ENCODE data around the gene MGARP.
"Not testable (repeated sequence)": the region's sequence is repeated elsewhere in the genome, so short reads cannot be mapped to it uniquely, and the experiment has no call there.

MGARP gene

DNA sequence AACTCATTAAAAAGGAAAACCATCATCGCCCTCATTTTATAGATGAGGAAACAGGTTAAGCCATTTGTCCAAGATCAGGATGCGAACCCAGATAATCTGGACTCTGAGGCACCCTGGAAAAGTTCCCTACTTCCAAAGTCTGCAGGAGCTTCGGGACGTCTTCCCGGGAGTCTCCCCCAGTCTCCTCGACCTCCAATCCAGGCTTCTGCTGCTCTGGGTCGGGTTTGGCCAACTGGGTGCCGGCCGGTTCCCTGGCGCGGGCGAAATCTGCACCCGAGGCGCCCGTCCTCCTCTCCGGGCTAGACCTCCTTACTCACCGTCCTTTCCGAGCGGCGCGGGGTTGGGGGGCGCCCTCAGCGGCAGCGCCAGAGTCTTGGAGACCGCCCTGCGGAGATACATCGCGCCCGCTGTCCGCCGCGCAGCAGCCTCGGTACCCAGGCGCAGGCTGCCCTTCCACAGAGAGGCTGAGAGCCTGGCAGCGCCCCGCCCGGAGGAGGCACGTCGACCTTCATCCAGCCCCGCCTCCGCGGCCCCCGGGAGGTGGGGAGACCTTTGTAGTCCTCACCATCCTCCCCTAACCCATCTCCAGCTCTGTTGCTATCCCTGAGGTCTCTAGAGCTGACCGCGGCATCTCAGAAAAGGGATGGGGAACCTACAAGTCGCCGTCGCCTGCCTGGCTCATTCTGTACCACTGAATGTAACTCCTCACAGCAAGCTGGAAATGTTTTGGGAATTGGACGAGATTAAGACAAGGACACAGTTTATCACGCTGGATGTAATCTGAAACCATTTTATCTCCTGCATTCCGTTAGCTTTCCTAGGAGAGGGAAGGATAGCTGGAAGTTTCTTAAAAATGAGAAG is at the start of gene MGARP:
Gene MGARP (minus strand): TSS at position 466 of the 861 bp plus-strand sequence. CDS start 67 bp downstream, at position 399.
- DNase-seq (ENCODE audit: low spot score), result no peak

DNA sequence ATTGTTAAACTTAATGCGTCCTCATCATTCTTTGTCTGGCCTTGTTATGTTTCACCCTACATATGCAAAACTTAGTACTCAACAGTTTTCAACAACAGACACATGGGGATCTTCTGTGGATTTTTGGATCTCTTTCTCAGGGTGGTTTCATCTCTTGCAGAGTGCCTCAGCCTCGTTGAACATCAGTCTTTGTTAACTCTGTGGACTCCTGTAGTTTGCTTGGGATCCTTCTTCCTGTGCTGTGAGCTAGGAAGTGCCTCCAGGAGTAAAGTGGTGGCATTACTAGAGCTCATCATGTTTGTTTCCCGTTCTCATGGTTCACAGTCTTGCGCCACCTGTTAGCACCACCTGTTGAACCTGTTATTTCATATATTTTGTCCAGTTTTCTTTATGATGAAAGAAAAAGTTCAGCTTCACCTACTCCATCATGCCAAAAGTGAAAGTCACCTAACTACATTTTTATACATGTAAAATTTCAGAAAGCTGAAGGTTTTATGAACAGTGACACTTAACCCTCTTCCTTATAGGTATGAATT is 49.7 kb upstream of the MGARP start:
- DNase-seq (ENCODE audit: low spot score), result no peak

- DNase-seq (ENCODE audit: low spot score), result no peak
Measured at GRCh38 chr4:139324620-139325019, 44.6 kb upstream of the MGARP start.

DNA sequence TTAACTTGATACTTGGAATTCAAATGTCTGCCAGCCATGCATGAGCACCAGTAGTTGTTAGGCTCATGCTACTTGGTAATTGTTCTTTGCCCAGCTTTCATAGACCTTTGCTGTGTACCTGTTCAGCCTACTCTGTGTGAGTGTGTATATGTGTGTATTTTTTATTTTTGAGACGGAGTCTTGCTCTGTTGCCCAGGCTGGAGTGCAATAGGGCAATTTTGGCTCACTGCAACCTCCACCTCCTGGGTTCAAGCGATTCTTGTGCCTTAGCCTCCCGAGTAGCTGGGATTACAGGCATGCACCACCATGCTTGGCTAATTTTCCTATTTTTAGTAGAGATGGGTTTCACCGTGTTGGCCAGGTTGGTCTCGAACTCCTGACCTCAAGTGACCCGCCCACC is 42.5 kb upstream of the MGARP start:
- not testable (repeated sequence) for DNase-seq (ENCODE audit: low spot score)

DNA sequence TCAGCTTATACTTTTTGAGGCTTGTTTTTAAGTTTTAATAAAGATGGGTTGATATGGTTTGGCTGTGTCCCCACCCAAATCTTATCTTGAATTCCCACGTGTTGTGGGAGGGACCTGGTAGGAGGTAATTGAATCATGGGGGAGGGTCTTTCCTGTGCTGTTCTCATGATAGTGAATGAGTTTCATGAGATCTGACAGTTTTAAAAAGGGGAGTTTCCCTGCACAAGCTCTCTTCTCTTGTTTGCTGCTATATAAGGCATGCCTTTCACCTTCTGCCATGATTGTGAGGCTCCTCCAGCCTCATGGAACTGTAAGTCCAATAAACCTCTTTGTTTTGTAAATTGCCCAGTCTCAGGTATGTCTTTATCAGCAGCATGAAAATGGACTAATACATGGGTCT is 42.0 kb upstream of the MGARP start:
- DNase-seq (ENCODE audit: low spot score), result not testable (repeated sequence)

GRCh38 chr4:139319571-139319970 is 39.5 kb upstream of the MGARP start:
- no peak for DNase-seq (ENCODE audit: low spot score)

DNA sequence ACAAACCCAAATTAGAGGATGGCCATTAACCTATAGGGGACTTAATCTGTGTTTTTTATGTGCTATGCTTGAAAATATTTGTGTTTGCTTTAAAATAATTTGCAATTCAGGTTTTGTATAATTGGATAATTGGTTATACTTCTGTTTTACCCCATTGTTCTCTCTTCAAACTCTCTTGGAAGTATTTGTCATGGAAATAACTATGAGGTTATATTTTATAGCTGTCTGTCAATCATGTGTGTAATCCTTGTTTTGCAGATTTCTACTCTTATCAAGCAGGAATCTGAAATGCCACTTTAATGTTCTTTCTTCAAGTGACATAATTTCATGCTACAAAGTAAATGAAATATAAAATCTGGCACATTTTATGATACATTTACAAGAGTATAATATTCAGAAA is 37.6 kb upstream of the MGARP start:
- no peak for DNase-seq (ENCODE audit: low spot score)

DNA sequence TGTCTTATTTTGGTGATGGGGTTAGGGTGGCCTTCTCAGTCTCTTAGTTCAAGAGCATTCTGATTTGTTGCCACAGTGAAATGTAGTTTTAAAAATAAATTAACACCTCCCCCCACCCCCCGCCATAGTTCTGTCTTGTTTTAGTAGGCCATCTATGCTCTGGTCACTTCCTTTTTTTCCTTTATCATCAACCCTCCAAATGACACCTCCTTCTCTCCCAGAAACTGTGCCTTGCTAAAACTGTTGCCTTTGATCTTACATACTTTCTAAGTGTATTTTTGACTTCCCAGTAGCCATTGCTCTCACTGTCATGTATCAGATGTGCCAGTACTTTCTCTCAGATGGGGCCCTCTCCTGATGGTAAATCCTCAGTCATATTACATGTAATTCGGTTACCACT is 36.7 kb upstream of the MGARP start:
- DNase-seq (ENCODE audit: low spot score), result no peak

- peak; percentile 53 for DNase-seq (ENCODE audit: low spot score)
Measured at GRCh38 chr4:139315221-139315675, 35.2 kb upstream of the MGARP start.

DNA sequence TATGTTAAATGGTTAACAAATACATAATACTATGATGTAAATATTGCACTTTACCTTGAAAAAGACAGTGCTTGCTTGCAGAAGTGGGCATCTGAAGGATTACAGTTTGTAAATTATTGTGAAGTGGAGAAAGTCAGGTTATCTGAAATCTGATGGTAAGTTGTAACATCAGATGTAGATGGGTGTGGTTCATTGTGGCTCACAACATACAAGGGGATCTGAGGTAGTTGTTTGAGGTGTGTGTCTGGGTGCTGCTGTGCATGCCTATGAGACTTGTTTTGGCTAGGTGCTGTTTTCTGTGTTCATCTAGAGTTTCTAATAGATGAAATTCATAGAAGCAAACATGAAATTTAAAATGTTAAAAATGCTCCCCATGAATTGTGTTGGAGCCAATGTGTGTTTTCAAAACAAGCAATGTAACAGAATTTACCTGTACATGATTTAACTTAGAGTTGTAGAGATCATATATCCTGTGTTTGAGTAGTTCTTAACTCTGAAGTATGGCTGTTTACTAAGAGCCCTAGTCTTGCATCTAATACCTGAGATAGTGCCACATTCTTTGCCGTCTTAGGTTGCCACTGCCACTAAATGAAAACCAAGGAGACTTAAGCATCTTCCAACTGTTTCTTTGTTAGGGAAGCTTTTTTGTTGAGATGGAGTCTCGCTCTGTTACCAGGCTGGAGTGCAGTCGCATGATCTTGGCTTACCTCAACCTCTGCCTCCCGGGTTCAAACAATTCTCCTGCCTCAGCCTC is 34.2 kb upstream of the MGARP start:
- no peak for DNase-seq (ENCODE audit: low spot score)

- DNase-seq (ENCODE audit: low spot score), result not testable (repeated sequence)
Measured at GRCh38 chr4:139313414-139313813, 33.4 kb upstream of the MGARP start.

GRCh38 chr4:139312552-139313332 is 32.7 kb upstream of the MGARP start:
- no peak for DNase-seq (ENCODE audit: low spot score)

GRCh38 chr4:139311909-139312308 is 31.9 kb upstream of the MGARP start:
- no peak for DNase-seq (ENCODE audit: low spot score)

DNA sequence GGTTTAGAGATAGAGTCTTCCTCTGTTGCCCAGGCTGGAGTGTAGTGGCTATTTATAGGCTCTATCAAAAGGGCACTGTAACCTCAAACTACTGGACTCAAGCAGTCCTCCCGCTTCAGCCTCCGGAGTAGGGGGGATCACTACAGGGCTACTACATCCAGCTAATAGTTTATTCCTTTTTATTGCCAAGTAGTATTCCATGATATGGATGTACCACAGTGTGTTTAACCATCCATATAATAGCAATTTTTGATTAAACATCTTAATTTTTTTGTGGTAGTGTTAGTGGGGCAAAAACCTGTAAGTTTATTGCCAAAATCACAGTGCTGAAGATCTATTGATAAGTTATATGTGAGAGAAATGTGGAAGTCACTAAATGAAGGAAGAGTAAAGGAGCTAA is 24.9 kb upstream of the MGARP start:
- no peak for DNase-seq (ENCODE audit: low spot score)

- DNase-seq (ENCODE audit: low spot score), result peak; percentile 59
Measured at GRCh38 chr4:139301821-139302611, 22.0 kb upstream of the MGARP start, which contains the start of gene NDUFC1. Gene NDUFC1 (minus strand): TSS chr4:139302477. CDS start chr4:139295798, 6,679 bp downstream.

DNA sequence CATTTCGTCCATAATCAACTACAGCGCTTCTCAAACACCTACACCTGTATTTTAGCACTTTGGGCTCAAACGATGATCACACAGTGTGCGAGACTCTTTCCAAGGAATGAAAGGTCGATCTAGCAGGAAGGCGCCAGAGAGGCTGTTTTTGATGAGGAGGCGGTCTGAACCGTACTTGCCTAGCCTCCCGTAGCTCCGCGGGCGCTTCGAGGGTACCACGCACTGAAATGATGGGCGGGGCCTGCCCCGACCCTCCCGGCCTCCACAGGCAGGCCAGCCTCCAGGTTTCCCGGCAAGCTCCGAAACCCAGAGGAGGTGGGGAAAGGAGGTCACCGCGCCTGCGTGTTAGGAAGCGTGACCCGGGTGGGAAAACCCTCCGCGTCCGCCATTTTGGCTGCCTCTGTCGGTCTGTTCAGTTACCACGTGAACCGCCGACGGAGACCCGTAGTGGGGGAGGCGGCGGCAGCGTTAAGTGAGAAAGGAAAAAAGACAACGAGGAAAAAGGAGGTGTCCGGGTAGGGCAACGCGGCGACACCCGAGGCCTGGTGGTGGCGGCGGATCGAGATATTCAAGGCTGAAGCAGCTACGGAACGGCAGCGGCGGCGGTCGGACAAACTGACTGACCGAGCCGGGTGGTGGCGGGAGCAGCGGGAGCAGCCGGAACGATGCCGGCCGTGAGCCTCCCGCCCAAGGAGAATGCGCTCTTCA is 21.2 kb upstream of the MGARP start, which contains the start of gene NAA15:
Gene NAA15 (plus strand): TSS at position 393 of the 708 bp plus-strand sequence. CDS start 273 bp downstream, at position 666.
- DNase-seq (ENCODE audit: low spot score), result peak; percentile 98

GRCh38 chr4:139300431-139301112 is 20.5 kb upstream of the MGARP start:
- DNase-seq (ENCODE audit: low spot score), result peak; percentile 72

DNA sequence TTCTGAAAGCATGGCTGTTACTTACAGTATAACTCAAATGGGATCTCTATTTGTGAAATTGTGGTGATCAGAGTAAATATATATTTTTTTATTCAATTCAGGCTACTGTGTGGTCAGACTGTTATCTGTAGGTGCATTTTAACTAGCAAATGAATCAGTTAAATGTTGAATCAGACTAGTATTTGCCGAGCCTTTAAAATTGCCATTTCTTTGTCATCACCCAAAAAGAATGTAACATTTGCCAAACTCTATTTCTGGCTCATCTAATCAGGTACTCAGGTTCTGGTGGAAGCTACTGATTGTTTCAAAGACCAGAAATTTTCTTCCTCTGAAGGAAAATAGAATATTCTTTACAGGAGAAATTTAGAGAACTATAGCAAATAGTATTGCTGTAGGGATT is 19.5 kb upstream of the MGARP start:
- DNase-seq (ENCODE audit: low spot score), result no peak

DNA sequence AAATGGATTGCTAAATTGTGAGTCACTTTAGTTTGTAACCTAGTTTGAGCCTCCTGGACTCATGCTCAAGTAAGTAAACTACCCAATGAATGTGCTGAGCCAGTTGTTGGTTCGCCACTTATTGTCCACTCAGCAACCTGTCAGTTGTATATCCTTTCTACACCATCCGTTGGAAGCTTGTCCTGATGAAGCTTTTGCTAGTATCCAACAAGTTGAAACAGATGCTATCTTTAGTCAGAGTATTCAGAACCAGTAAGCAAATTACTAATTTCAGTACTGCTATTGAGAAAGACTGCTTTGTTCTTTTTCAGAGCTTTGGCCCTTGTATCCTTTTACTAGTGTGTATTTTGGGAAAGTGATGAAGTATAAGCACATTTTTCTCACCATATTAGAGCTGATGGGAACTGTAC is 17.0 kb upstream of the MGARP start:
- no peak for DNase-seq (ENCODE audit: low spot score)

- no peak for DNase-seq (ENCODE audit: low spot score)
Measured at GRCh38 chr4:139295942-139296299, 15.9 kb upstream of the MGARP start.
